ENCODE measurements around the gene PRDM9.

DNA sequence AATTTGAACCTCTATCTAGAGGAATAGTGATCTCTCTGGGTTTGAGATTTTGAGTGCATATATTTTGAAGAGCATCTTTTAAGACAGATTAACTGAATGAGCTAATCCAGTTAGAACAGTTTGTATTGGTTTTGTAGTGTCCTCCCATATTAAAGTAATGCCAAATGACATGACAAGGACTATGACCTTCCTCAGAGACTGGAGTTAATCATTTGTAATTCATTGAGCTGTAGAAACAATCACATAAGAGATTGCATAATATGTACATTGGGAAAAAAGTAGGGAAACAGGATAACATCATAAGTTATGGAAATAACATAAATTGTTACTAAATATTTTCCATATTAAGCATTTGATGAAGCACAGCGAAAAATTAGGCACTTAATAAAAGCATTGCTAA lies 45.8 kb upstream of the PRDM9 start:
- TF ChIP-seq, protein P1, sequence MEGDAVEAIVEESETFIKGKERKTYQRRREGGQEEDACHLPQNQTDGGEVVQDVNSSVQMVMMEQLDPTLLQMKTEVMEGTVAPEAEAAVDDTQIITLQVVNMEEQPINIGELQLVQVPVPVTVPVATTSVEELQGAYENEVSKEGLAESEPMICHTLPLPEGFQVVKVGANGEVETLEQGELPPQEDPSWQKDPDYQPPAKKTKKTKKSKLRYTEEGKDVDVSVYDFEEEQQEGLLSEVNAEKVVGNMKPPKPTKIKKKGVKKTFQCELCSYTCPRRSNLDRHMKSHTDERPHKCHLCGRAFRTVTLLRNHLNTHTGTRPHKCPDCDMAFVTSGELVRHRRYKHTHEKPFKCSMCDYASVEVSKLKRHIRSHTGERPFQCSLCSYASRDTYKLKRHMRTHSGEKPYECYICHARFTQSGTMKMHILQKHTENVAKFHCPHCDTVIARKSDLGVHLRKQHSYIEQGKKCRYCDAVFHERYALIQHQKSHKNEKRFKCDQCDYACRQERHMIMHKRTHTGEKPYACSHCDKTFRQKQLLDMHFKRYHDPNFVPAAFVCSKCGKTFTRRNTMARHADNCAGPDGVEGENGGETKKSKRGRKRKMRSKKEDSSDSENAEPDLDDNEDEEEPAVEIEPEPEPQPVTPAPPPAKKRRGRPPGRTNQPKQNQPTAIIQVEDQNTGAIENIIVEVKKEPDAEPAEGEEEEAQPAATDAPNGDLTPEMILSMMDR (conservative IDR thresholded peaks at IDR 0.05; ENCODE audit: low read length), result no peak
- no peak for TF ChIP-seq EZH2phosphoT487 (IDR thresholded peaks at IDR 0.05; ENCODE audit: borderline replicate concordance, low read depth, low read length)
